Smooth muscle cell of the brain vasculature (primary cell): ENCODE measurements around the gene DCTN2.
A peak's percentile ranks its signal among the peaks of the same experiment; 100 is the strongest.

Experiments
- DNase-seq: peaks from one replicate; pipeline ENCODE4 v3.0.0-alpha.2; 2012; ENCODE audit warnings: low read depth, low spot score

Gene DCTN2

GRCh38 chr12:57489157-57489641 lies 57.8 kb downstream of the DCTN2 start:
- DNase-seq, result no peak

GRCh38 chr12:57488402-57489156 lies 58.4 kb downstream of the DCTN2 start:
- DNase-seq, result no peak

DNA sequence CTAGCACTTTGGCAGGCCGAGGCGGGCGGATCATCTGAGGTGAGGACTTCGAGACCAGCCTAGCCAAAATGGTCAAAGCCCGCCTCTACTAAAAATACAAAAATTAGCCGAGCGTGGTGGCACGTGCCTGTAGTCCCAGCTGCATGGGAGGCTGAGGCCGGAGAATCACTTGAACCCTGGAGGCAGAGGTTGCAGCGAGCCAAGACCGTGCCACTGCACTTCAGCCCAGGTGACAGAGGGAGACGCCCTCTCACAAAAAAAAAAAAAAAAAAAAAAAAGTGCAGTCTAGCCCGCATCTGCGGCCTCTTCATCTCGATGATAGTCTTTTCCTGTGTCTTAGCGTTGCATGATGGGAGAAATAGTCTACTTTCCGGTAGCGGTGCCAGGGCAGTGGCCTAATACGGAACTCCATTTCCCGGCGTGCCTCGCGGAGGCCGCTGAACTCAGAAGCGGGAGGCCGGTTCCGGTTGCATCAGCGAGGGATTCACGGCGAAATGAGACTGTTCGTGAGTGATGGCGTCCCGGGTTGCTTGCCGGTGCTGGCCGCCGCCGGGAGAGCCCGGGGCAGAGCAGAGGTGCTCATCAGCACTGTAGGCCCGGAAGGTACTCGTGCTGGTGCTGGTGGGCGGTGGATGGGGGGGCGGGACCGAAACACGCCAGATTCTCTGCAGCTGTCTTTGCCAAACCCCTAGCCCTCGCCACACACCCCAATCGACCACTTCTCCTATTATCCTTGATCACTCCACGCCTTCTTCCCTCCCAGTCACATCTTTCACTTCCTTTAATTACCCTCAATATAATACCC lies 59.2 kb downstream of the DCTN2 start, which contains the start of gene MARS1:
TSS of gene MARS1 (plus strand) at position 472 of the 805 bp plus-strand sequence. CDS start at position 495, 23 bp downstream.
- peak; percentile 84 for DNase-seq

GRCh38 chr12:57487055-57487596 lies 59.9 kb downstream of the DCTN2 start:
- DNase-seq, result no peak

DNA sequence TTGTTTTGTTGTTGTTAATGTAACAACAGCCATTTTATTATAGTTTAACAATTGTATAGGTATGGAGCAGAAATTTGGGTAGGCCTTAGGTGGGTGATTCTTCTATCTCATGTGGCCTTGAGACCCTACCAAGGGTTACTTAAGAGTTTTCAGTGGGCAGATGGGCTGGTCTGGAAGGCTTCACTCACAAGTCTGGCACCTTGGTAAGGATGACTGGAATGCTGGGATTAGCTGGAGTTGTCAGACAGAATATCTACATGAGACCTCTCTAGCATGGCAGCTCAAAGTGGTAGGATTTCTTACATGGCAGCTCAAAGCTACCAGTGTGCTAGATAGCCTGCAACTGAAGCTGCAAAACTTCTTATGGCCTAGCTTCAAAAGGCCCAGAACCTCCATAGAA lies 61.3 kb downstream of the DCTN2 start:
- DNase-seq, result no peak

DNA sequence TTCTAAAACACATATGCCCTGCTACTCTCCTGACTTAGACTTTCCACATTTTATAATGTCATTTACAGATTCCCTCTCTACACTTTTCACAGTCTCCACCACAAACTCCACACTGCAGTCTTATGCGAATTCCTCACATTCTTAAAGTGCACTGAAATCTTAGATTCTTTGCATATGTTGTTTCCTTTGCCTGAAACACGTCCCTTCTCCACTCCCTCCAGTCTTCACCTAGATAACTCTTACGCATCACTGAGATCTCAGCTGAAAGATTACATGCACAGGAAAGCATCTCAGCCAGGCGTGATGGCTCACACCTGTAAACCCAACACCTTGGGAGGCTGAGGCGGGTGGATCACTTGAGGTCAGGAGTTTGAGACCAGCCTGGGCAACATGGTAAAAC lies 63.5 kb downstream of the DCTN2 start:
- DNase-seq, result no peak

GRCh38 chr12:57481671-57482070 lies 65.3 kb downstream of the DCTN2 start:
- DNase-seq, result no peak
